IPS DF 19.7 (cell line): Measurements from ENCODE around the gene SGCB.

ENCODE experiments used
- DNase-seq: peaks from one replicate; pipeline ENCODE4 v3.0.0-alpha.2; 2013; ENCODE audit warnings: low read depth, low spot score

SGCB gene

DNA sequence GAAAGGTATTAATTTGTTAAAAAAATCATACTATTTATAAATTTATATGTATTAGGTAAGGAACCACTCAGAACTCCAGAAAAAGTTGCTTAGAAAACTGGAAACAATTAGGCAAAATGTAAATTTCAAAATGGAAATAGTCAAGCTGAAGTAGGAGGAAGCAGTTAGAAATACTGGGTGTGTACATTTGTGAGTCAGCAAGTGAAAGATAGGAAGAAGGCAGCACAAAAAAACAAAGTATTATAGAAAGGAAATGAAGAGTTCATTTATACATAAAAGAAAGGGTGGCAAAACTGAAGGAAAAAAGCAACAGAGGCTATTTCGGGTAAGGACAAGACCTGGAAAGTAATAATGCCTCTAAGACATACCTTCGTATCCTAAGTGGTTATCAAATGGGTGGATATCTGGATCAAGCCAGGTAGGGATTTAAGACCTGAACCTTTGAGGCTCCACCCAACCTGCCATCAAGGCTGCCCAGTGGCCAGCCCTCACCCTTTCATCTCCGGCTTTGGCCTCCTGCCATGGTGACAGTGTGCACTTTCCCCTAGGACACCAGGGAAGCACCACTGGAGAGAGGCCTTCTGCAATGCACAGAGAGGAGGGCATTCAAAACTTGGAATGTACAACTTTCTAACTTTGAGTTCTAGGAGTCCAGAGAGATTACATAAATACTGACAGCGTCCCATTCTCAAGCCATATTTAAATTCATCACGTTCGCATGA, 18.0 kb downstream of the SGCB start, which contains the start of gene LRRC66:
Gene LRRC66 (minus strand): TSS at position 428 of the 722 bp plus-strand sequence. CDS start 2,750 bp downstream, outside the sequence.
- DNase-seq, result no peak

DNA sequence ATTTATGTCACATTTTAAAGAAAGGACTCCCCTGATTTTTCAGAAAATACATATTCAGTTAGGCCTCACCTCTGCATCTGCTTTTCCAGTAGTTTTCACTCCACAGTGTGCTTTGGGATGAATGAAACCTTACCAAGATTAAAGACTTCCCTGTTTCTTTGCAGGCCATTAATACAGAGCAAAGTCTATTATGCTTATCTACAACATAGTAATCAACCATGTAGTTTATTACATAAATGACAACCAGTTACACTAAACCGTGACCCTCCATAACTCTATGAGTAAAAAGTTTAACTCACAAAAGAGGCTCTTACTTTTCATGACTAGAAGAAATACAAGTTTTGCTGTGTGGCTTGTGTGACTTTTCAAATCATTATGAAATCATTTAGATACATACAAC, 20.3 kb downstream of the SGCB start:
- DNase-seq, result no peak

DNA sequence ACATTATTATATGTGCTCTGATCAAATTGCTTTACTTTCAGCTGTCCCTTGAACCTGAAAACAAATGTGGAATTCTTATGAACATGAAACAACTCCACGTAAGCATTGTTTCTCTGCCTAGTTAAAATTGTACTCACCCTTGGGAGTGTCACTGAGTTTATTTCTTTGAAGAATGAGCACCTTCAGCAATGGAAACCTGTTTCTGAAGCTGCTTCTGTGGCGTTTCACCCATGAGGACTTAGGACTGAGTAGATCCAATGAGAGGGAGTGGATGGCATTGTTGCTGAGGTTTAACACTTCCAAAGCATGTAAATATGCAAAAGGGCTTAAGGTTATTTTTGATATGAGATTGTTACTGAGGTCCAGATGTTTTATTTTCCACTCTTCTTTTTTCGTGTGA, 21.1 kb downstream of the SGCB start:
- DNase-seq, result no peak

DNA sequence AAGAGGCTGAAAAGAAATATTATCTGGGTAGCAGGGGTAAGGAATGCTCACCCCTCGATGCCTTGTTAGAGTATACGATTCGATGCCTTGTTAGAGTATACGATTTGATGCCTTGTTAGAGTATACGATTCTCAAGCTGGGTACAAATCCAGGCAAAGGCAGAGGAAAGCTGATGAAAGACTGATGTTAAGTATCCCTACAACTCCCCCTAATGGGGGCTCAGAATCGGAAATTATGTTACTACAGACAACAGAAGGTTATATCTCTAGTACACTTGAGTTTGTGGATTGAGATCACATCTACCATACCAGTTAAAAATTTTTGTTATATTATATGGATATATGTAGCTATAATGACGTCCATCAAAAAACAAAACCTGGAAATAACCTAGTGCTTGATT, 22.7 kb downstream of the SGCB start:
- no peak for DNase-seq

DNA sequence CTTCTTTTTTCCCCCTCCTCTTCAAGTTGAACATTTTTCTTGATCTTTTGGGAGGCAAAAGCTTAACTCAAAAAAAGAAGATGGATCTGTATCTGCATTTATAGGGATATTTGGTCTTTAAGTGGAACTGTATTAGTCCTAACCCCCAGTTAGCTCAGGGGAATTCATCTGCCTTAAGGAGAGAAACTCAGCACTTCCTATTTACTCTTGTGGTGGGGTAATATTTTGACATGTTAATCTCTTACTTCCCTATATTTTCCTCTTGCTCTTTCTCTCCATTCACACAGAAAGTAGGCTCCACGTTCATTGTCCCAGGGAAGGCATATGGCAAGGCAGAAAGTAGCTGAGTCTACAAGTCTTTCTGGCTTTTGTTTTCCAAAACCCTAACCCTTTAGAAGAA, 23.2 kb downstream of the SGCB start:
- no peak for DNase-seq

DNA sequence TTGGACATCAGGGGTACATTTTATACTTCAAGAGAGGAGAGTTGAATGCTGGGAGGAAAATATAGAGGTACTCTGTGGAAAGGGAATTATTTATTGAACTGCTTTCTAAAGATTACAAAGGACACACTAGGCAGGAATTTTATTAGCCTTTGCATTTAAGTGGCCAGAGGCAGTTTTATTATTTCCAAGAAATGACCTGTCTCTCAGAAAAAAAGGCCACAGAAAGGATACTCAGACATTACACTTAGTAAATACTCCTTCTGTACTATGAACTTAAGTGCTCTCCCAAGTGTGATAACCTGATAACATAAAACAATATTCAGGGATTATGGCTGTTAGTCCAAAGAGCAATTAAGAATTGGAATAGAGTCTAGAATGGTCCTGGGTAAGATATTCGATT, 25.4 kb downstream of the SGCB start:
- DNase-seq, result no peak

DNA sequence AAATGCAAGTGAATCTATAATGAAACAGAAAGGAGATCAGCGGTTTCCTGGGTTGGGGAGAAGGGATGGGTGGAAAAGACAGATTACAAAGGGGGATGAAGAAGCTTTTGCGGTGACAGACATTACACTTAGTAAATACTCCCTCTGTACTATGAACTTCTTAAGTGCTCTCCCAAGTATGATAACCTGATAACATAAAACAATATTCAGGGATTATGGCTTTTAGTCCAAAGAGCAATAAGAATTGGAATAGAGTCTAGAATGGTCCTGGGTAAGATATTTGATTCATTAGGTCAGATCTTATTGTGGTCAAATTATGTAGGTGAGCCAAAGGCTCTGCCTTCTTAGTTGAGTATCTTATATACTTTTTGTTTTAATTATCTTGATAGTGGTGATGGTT, 27.1 kb downstream of the SGCB start:
- DNase-seq, result no peak

DNA sequence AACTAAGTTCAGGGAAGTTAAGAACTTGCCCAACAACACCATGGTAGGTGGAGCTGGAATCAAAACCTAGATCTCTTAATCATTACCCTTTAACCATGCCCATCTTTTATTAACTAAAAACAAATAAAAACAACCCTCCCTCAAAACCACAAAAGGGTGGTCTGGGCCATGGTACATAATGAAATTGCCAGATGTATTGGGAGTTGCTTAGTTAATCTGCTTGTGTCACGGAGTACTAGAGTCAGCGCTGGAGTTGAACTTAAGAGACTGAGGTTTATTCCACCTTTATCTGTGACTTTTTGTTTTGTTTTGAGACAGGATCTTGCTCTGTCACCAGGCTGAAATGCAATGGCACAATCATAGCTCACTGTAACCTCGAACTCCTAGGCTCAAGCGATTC, 31.2 kb downstream of the SGCB start:
- DNase-seq, result no peak

DNA sequence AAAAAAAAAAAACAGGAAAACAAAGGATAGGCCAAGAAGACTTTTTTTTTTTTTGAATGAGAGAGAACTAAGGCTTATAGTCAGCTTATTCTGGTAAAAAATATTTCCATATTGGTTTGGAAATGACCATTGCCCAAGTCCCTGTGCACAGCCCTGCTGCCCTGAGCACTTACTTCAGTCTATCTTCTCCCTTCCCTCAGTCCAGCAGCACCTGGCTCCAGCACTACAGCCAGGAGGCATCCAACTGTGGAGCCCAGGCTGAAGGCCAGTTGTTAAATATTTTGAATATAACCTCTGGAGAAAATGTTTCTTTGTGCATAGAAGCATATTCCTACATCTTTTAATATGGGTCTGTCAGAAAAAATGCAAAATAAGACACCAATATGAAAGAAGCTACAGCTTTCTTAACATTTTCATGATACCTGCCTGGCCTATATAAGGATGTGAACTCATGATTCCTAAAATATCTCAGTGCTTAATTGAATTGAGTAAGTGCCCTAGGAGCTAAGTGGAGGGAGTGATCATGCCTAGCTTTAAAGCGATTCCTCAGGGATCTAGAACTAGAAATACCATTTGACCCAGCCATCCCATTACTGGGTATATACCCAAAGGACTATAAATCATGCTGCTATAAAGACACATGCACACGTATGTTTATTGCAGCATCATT, 32.4 kb downstream of the SGCB start:
- DNase-seq, result no peak

DNA sequence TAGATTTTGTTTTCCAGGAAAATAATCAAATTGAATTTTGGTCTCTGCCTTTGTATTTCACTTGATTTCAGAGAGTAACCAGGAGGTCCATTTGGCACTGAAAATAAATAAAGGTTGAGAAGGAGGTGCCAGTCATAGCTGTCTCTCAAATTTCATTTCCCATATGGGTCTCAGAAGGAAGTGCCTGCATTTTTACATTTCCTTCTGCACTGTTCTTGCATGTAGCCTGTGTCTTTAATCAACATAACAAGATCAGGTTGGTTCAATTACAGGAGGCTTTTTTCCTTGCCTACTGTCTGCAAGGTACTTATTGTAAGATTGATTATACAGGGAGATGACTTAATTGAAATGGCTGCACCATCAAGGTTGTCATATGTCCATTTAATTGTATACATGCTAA, 33.7 kb downstream of the SGCB start:
- DNase-seq, result no peak

DNA sequence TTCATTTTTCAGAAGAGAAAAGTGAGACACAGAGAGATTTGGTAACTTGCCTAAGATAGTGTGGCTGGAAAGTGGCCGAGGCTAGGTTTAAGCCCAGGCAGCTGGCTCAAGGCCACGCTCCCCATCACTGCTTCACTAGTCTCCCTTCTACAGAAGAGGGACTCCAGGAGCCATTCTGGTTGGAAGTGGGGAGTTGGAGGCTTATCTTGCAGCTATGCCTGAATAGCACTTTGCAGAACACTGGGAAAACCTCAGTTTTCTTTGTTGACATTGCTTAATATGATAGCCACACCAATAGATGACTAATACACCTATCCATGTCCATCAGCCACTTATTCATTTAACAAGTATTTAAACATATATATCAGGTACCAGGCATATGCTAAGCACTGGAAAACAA, 36.5 kb downstream of the SGCB start:
- DNase-seq, result no peak

DNA sequence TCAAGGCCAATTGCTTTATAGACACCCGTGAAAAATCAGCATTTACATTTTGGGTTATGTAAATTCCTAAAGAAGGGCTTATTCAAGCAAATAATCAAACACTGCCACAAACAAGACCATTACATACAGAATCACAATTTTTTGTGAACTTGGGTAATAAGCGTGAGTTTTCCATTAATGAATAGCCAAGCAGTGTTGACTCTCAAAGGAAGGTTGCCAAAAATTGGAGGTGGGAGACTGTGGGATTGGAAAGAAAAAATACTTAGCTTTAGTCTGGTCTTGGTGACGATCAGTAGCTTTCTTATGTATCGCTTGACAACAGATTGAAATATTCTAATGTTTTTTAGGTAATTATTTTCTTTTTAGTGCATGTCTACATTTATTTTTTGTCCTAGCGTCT, 38.8 kb downstream of the SGCB start:
- no peak for DNase-seq

DNA sequence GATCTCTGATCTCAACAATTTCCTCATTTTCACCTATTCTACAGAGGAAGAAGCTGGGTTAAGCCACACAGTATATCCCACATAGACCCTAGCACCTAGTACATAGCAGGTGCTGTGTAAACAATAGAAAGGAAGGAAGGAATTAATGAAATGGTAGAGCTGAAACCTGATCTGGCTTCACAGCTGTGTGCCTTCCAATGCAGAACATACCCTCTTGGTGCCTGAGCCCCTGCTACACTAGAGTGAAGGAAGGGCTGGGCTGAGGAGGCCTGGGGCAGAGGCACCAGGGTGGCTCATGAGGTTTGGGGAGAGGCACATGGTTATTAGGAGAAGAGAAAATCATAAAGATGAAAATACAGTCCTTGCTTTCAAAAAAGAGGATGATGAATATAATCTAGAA, 39.3 kb downstream of the SGCB start:
- no peak for DNase-seq

DNA sequence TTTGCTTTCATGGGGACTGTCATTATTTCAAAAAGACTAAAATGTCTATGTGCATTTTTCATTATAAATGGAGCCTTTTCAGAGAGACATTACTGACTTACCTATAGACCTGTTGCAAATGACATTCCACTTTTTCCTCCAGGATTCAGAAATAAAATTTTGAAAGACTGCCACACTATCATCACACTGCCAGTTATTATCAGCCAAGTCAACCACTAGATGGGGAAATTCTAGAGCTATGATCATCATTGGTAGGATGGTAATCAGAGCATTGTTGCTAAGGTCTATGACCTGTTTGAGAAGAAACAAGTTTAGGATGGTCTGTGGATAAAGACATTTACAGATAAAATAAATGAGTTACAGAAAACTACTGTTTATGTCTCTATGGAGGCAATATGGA, 40.5 kb downstream of the SGCB start:
- no peak for DNase-seq

DNA sequence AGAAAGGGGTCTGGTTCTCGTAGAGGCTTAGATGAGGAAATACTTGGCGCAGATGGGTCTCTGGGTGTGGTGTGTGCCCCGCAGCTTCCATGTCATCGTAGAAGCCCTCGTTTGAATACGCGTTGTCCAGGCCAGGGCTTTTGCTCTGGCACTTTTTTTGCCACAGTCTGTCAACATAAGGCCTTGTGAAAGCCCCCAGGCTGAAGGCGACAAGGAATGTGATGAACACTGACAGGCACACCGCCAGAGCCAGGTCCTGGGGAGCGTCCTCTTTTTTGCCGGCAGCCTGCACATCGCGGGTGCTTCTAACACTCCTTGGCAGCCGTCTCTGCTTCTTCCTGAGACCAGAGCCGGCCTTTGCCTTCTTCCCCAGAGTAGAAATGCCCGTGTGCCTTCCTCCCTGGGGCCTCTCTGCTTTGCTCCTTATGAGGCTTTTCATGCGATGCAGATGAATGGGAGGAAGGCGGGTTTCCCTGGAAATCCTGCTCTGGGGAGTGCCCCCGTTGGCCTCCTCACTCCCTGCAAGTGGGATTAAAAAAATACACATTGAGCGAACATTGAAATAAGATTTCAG, 42.4 kb downstream of the SGCB start:
- no peak for DNase-seq
